Measurements from ENCODE around the gene B4GALT2. TPM values are rescaled to one million over a fixed set of nuclear protein-coding genes. Genes with fewer than 3 reads are reported as not detected.

B4GALT2 gene
- total RNA-seq, 1 experiment from 2014 or later: 31.5 TPM

- DNase-seq: no peak
- POLR2A ChIA-PET: no interaction called here
- Histone ChIP-seq H3K27me3 (replicated peaks; ENCODE audit: control insufficient read depth, insufficient read depth, low read length) (no peaks in the 10 kb centered on the region), H3K4me3 (ENCODE audit: low read depth, low read length) (no peak overlapping the region), H3K9me3 (no peaks in the 10 kb centered on the region), H3K4me1 (peaks cover 9% of the 10 kb centered on the region), H3K36me3 (ENCODE audit: control insufficient read depth, insufficient read depth, low read length) (no peaks in the 10 kb centered on the region)
- BruUV-seq (replicated peaks): no TSS peak
- TF ChIP-seq CTCF (IDR thresholded peaks at IDR 0.05; ENCODE audit: insufficient read depth in 1 of 2, low read depth in 1 of 2, low read length in 1 of 2, severe bottlenecking in 1 of 2, unreplicated experiment in 1 of 2): no peak
- CTCF ChIA-PET: no interaction called here
- H3K9me3 Mint-ChIP-seq (ENCODE audit: unreplicated experiment): no peaks in the 10 kb centered on the region
- no peak overlapping the region for H3K27ac Mint-ChIP-seq (ENCODE audit: unreplicated experiment)
- H3K27me3 Mint-ChIP-seq (ENCODE audit: insufficient read depth, unreplicated experiment): no peaks in the 10 kb centered on the region
- intact Hi-C loops (cut with micrococcal nuclease; ENCODE audit: unreplicated experiment): no loop called here
- H3K4me3 Mint-ChIP-seq (ENCODE audit: unreplicated experiment): no peak overlapping the region
- H3K36me3 Mint-ChIP-seq (ENCODE audit: insufficient read depth, unreplicated experiment): no peaks in the 10 kb centered on the region
- no peaks in the 10 kb centered on the region for H3K4me1 Mint-ChIP-seq (ENCODE audit: low read depth, unreplicated experiment)
Observed at GRCh38 chr1:43938383-43938782, 40.6 kb upstream of the B4GALT2 start.

GRCh38 chr1:43938892-43939587, 40.0 kb upstream of the B4GALT2 start:
- no peak overlapping the region for H3K4me3 ChIP-seq (ENCODE audit: low read depth, low read length)
- H3K9me3 ChIP-seq: no peaks in the 10 kb centered on the region
- Mint-ChIP-seq H3K36me3 (ENCODE audit: insufficient read depth, unreplicated experiment) (no peaks in the 10 kb centered on the region), H3K27ac (ENCODE audit: unreplicated experiment) (no peak overlapping the region), H3K4me3 (ENCODE audit: unreplicated experiment) (no peak overlapping the region), H3K9me3 (ENCODE audit: unreplicated experiment) (no peaks in the 10 kb centered on the region), H3K27me3 (ENCODE audit: insufficient read depth, unreplicated experiment) (no peaks in the 10 kb centered on the region), H3K4me1 (ENCODE audit: low read depth, unreplicated experiment) (no peaks in the 10 kb centered on the region)
- ChIA-PET CTCF (interaction anchor here (1.4 kb wide), 1 partner anchor 176 kb away, joined by 5 read pairs; no protein-coding TSS in a partner anchor), POLR2A (no interaction called here)
- no peaks in the 10 kb centered on the region for H3K27me3 ChIP-seq (replicated peaks; ENCODE audit: control insufficient read depth, insufficient read depth, low read length)
- H3K4me1 ChIP-seq: peaks cover 9% of the 10 kb centered on the region
- no peak for DNase-seq
- H3K36me3 ChIP-seq (ENCODE audit: control insufficient read depth, insufficient read depth, low read length): no peaks in the 10 kb centered on the region
- no TSS peak for BruUV-seq (replicated peaks)
- no peak for TF ChIP-seq CTCF (IDR thresholded peaks at IDR 0.05; ENCODE audit: insufficient read depth in 1 of 2, low read depth in 1 of 2, low read length in 1 of 2, severe bottlenecking in 1 of 2, unreplicated experiment in 1 of 2)
- intact Hi-C loops (cut with micrococcal nuclease; ENCODE audit: unreplicated experiment): no loop called here

- TF ChIP-seq CTCF (IDR thresholded peaks at IDR 0.05; ENCODE audit: insufficient read depth in 1 of 2, low read depth in 1 of 2, low read length in 1 of 2, severe bottlenecking in 1 of 2, unreplicated experiment in 1 of 2): no peak
- no peaks in the 10 kb centered on the region for H3K4me1 ChIP-seq
- no peak overlapping the region for H3K4me3 ChIP-seq (ENCODE audit: low read depth, low read length)
- Mint-ChIP-seq H3K27ac (ENCODE audit: unreplicated experiment) (no peak overlapping the region), H3K4me3 (ENCODE audit: unreplicated experiment) (no peak overlapping the region), H3K27me3 (ENCODE audit: insufficient read depth, unreplicated experiment) (no peaks in the 10 kb centered on the region), H3K36me3 (ENCODE audit: insufficient read depth, unreplicated experiment) (peaks cover 6% of the 10 kb centered on the region), H3K9me3 (ENCODE audit: unreplicated experiment) (no peaks in the 10 kb centered on the region), H3K4me1 (ENCODE audit: low read depth, unreplicated experiment) (no peaks in the 10 kb centered on the region)
- H3K9me3 ChIP-seq: no peaks in the 10 kb centered on the region
- no TSS peak for BruUV-seq (replicated peaks)
- H3K27me3 ChIP-seq (replicated peaks; ENCODE audit: control insufficient read depth, insufficient read depth, low read length): no peaks in the 10 kb centered on the region
- DNase-seq: no peak
- no peaks in the 10 kb centered on the region for H3K36me3 ChIP-seq (ENCODE audit: control insufficient read depth, insufficient read depth, low read length)
- CTCF ChIA-PET: no interaction called here
- POLR2A ChIA-PET: no interaction called here
- intact Hi-C loops (cut with micrococcal nuclease; ENCODE audit: unreplicated experiment): no loop called here
Observed at GRCh38 chr1:43942411-43942810, 36.6 kb upstream of the B4GALT2 start.

Measured in Caco-2 (cell line).